SK-N-SH (cell line): Measurements from ENCODE around the gene MAST4. TPM values are rescaled to one million over a fixed set of nuclear protein-coding genes. Genes with fewer than 3 reads are reported as not detected.

ENCODE experiments used
- CTCF ChIA-PET: fragments of 300-600, 350-600 bp; formaldehyde crosslinking; extraction: SDS; loops from one replicate; lab custom pipeline; 2021; lab: Yijun Ruan, JAX
- POLR2A ChIA-PET: fragments of 350-600 bp; sonication (Branson Sonifier 250); formaldehyde crosslinking; extraction: SDS; loops from one replicate; lab custom pipeline; 2020; ENCODE audit warnings: antibody characterized with exemption, inconsistent platforms; lab: Yijun Ruan, JAX
- DNase-seq: peaks from one replicate; pipeline ENCODE4 v3.0.0; 2012
- H2AFZ ChIP-seq: fragments of 200-600 bp; sonication (generic); 2 replicates; pipeline ENCODE4 v1.8.1; 2016; ENCODE audit warnings: antibody characterized with exemption, mild to moderate bottlenecking, low read depth
- H3F3A ChIP-seq: fragments of 200-600 bp; sonication (generic); replicated peaks from 2 replicates; pipeline ENCODE3; 2016; ENCODE audit warnings: antibody characterized with exemption, mild to moderate bottlenecking; ENCODE audit not compliant: insufficient read depth
- H3K27ac ChIP-seq, 2 experiments: fragments of 200-500 bp in 1 of 2; fragments of 200-600 bp in 1 of 2; sonication (Bioruptor generic) in 1 of 2; sonication (generic), shearing (Covaris generic) in 1 of 2; 2 replicates each; pipeline versions ENCODE4 v1.5.1 to v1.6.1; 2014 to 2016; ENCODE audit warnings: low read depth in 2 of 2, inconsistent platforms in 1 of 2, low read length in 1 of 2, mild to moderate bottlenecking in 1 of 2, mixed read lengths in 1 of 2
- H3K27me3 ChIP-seq: fragments of 200-600 bp; sonication (generic), shearing (Covaris generic); 2 replicates; pipeline ENCODE4 v1.6.1; 2016; ENCODE audit warnings: mixed run types; ENCODE audit not compliant: insufficient read depth
- H3K36me3 ChIP-seq, 2 experiments: fragments of 200-500 bp in 1 of 2; fragments of 200-600 bp in 1 of 2; sonication (Bioruptor generic) in 1 of 2; sonication (generic) in 1 of 2; replicated peaks in 1 of 2; 2 replicates each; pipeline versions ENCODE3 to v1.5.1; 2014 to 2016; ENCODE audit warnings: low read length in 1 of 2, mild to moderate bottlenecking in 1 of 2; ENCODE audit not compliant: insufficient read depth in 2 of 2, control insufficient read depth in 1 of 2
- H3K4me1 ChIP-seq, 2 experiments: fragments of 200-500 bp in 1 of 2; fragments of 200-600 bp in 1 of 2; sonication (Bioruptor generic) in 1 of 2; sonication (generic), shearing (Covaris generic) in 1 of 2; 2 replicates each; pipeline versions ENCODE4 v1.5.1 to v1.6.1; 2014 to 2016; ENCODE audit warnings: low read depth in 1 of 2, low read length in 1 of 2, mixed run types in 1 of 2; ENCODE audit not compliant: insufficient read depth in 2 of 2, control insufficient read depth in 1 of 2
- H3K4me2 ChIP-seq: fragments of 200-600 bp; sonication (generic), shearing (Covaris generic); 2 replicates; pipeline ENCODE4 v1.6.1; 2017; ENCODE audit warnings: mixed run types
- H3K4me3 ChIP-seq, 2 experiments: fragments of 200-500 bp in 1 of 2; fragments of 200-600 bp in 1 of 2; sonication (Bioruptor generic) in 1 of 2; sonication (generic), shearing (Covaris generic) in 1 of 2; 2 replicates each; pipeline versions ENCODE4 v1.5.1 to v1.8.1; 2014 to 2016; ENCODE audit warnings: low read depth in 2 of 2, inconsistent platforms in 1 of 2, low read length in 1 of 2, mild to moderate bottlenecking in 1 of 2, mixed read lengths in 1 of 2, moderate library complexity in 1 of 2
- H3K79me2 ChIP-seq: fragments of 200-600 bp; sonication (generic); 2 replicates; pipeline ENCODE4 v1.8.1; 2017; ENCODE audit warnings: mild to moderate bottlenecking; ENCODE audit not compliant: insufficient read depth
- H3K9ac ChIP-seq: fragments of 200-600 bp; sonication (generic); 2 replicates; pipeline ENCODE4 v1.6.1; 2017; ENCODE audit warnings: mixed run types
- H3K9me2 ChIP-seq: fragments of 200-600 bp; sonication (generic); 2 replicates; pipeline ENCODE4 v1.6.1; 2017; ENCODE audit warnings: mixed run types
- H3K9me3 ChIP-seq: fragments of 200-600 bp; sonication (generic); 2 replicates; pipeline ENCODE4 v1.6.1; 2017; ENCODE audit warnings: mixed run types, mild to moderate bottlenecking, moderate library complexity
- H4K20me1 ChIP-seq: fragments of 200-600 bp; sonication (generic); 2 replicates; pipeline ENCODE4 v1.6.1; 2017; ENCODE audit warnings: mild to moderate bottlenecking, mixed run types; ENCODE audit not compliant: insufficient read depth
- CHD2 ChIP-seq: fragments of 150-350 bp; IDR thresholded peaks from 2 replicates; pipeline ENCODE4 v1.6.1; 2018; ENCODE audit warnings: low read length; ENCODE audit not compliant: partially characterized antibody
- ELF1 ChIP-seq: IDR thresholded peaks from 2 replicates; pipeline ENCODE4 v1.4.0; 2012
- FOXM1 ChIP-seq: IDR thresholded peaks from 2 replicates; pipeline ENCODE4 v1.4.0; 2012; ENCODE audit warnings: low read depth, mild to moderate bottlenecking
- JUND ChIP-seq: IDR thresholded peaks from 2 replicates; pipeline ENCODE4 v1.4.0; 2012
- NRF1 ChIP-seq: IDR thresholded peaks from 2 replicates; pipeline ENCODE4 v1.6.1; 2012; ENCODE audit warnings: low read depth, mild to moderate bottlenecking, low read length
- REST ChIP-seq: IDR thresholded peaks from 2 replicates; pipeline ENCODE4 v1.6.1; 2012; ENCODE audit warnings: mild to moderate bottlenecking, low read depth, low read length, moderate library complexity
- RFX5 ChIP-seq: IDR thresholded peaks from 2 replicates; pipeline ENCODE4 v1.6.1; 2012; ENCODE audit warnings: mild to moderate bottlenecking, improper control_type of control experiment, low read length
- SIN3A ChIP-seq: IDR thresholded peaks from 2 replicates; pipeline ENCODE4 v1.6.1; 2012; ENCODE audit warnings: low read depth, mild to moderate bottlenecking, low read length, moderate library complexity, borderline replicate concordance
- SMC3 ChIP-seq: IDR thresholded peaks from 2 replicates; pipeline ENCODE4 v1.6.1; 2012; ENCODE audit warnings: low read depth, low read length, improper control_type of control experiment
- USF1 ChIP-seq: IDR thresholded peaks from 2 replicates; pipeline ENCODE4 v1.4.0; 2012; ENCODE audit warnings: low read depth, borderline replicate concordance
- WGBS: methylation state at CpG from one replicate; pipeline ENCODE4 v1.1.6; 2017; ENCODE audit warnings: low lambda C conversion rate; 5-methylcytosine and 5-hydroxymethylcytosine counted together
- polyA plus RNA-seq, 3 experiments: library from polyadenylated mRNA; depleted of rRNA; stranded (reverse); fragments of >200 nt; gene quantifications; 2 replicates each; pipeline ENCODE4 v1.2.3, GENCODE V29; 2012

MAST4 gene
- polyA plus RNA-seq, 1 of the 3 experiments (the other 2 are of a cell fraction) = 2.2 TPM

GRCh38 chr5:67204821-67205220 is 608.6 kb downstream of the MAST4 start:
- no peaks in the 10 kb centered on the region for H4K20me1 ChIP-seq
- H3K9ac ChIP-seq = no peak overlapping the region
- peaks cover 0 to 20% of the 10 kb centered on the region in 2 experiments; a peak in 2 of 4 replicates for H3K4me1 ChIP-seq
- no peak overlapping the region for H3K4me2 ChIP-seq
- H3K79me2 ChIP-seq = no peaks in the 10 kb centered on the region
- ChIA-PET CTCF (interaction anchor here (0.7 to 12.2 kb wide), 8 partner anchors 38 to 898 kb away, joined by 3 to 201 read pairs (median 4); no protein-coding TSS in a partner anchor), POLR2A (no interaction called here)
- H3K27ac ChIP-seq = peak overlapping the region in 1 of 2 experiments; percentile 90; a peak in 2 of 4 replicates
- TF ChIP-seq SMC3 (no peak), CHD2 (no peak)
- no peaks in the 10 kb centered on the region for H3K9me2 ChIP-seq
- H3F3A ChIP-seq = no peaks in the 10 kb centered on the region
- H3K36me3 ChIP-seq = no peaks in the 10 kb centered on the region
- no peaks in the 10 kb centered on the region for H3K9me3 ChIP-seq
- no peak for DNase-seq
- 79% methylated on average over 5 of the region's 5 CpGs for WGBS
- H2AFZ ChIP-seq = no peak overlapping the region
- H3K4me3 ChIP-seq = no peak overlapping the region
- no peaks in the 10 kb centered on the region for H3K27me3 ChIP-seq

- H3K4me2 ChIP-seq = no peak overlapping the region
- H3K4me3 ChIP-seq = no peak overlapping the region
- no peak for DNase-seq
- CTCF ChIA-PET = interaction anchor here (0.8 to 12.2 kb wide), 6 partner anchors 8 to 900 kb away, joined by 3 to 201 read pairs (median 4); no protein-coding TSS in a partner anchor
- WGBS = 56% methylated on average over 1 of the region's 3 CpGs
- H3K79me2 ChIP-seq = no peaks in the 10 kb centered on the region
- H4K20me1 ChIP-seq = no peaks in the 10 kb centered on the region
- TF ChIP-seq REST (no peak), RFX5 (no peak), JUND (no peak), ELF1 (no peak), USF1 (no peak), NRF1 (no peak), FOXM1 (no peak), SIN3A (no peak)
- peaks cover 0 to 20% of the 10 kb centered on the region in 2 experiments; a peak in 2 of 4 replicates for H3K4me1 ChIP-seq
- H3F3A ChIP-seq = no peaks in the 10 kb centered on the region
- no peaks in the 10 kb centered on the region for H3K36me3 ChIP-seq
- no peaks in the 10 kb centered on the region for H3K9me2 ChIP-seq
- no peak overlapping the region for H3K27ac ChIP-seq
- H3K9ac ChIP-seq = no peak overlapping the region
- H3K9me3 ChIP-seq = no peaks in the 10 kb centered on the region
- POLR2A ChIA-PET = no interaction called here
- no peak overlapping the region for H2AFZ ChIP-seq
- no peaks in the 10 kb centered on the region for H3K27me3 ChIP-seq
Measured at GRCh38 chr5:67205981-67206380, 609.8 kb downstream of the MAST4 start.
